Stimulated activated naive B cell treated with anti-CD40 and anti-IgM and Interleukin-4, amounts not matched to agents 10 μg/mL and 1 μg/mL and 100 μg/mL, for 72 hours (primary cell): Measurements from ENCODE around the gene ANKRD28.

ENCODE experiments used
- ATAC-seq, 2 donors: fragments of 150-1000 bp; cut with Tn5 transposase; replicated peaks; 2 replicates each; pipeline ENCODE4 v1.10.0; 2021; ENCODE audit warnings: moderate library complexity in 1 of 2
- DNase-seq: peaks from one replicate; pipeline ENCODE4 v3.0.0; 2021
- H3K27ac Mint-ChIP-seq: one replicate; pipeline ENCODE4 v1.8.0; 2022; ENCODE audit warnings: mild to moderate bottlenecking, mixed read lengths
- H3K27me3 Mint-ChIP-seq, 2 donors: one replicate each; pipeline ENCODE4 v1.8.0; 2022; ENCODE audit warnings: mixed read lengths in 2 of 2
- H3K36me3 Mint-ChIP-seq, 2 donors: one replicate each; pipeline ENCODE4 v1.8.0; 2022; ENCODE audit warnings: mixed read lengths in 2 of 2, mild to moderate bottlenecking in 1 of 2
- H3K4me1 Mint-ChIP-seq, 2 donors: one replicate each; pipeline ENCODE4 v1.8.0; 2022; ENCODE audit warnings: mixed read lengths in 2 of 2, mild to moderate bottlenecking in 1 of 2
- H3K4me3 Mint-ChIP-seq, 2 donors: one replicate each; pipeline ENCODE4 v1.8.0; 2022; ENCODE audit warnings: mild to moderate bottlenecking in 2 of 2, mixed read lengths in 2 of 2, moderate library complexity in 1 of 2
- H3K9me3 Mint-ChIP-seq, 2 donors: one replicate each; pipeline ENCODE4 v1.8.0; 2022; ENCODE audit warnings: mixed read lengths in 2 of 2, mild to moderate bottlenecking in 1 of 2

Gene ANKRD28

GRCh38 chr3:15676259-15676658 lies 121.5 kb downstream of the ANKRD28 start:
- no peak overlapping the region for H3K27ac Mint-ChIP-seq

GRCh38 chr3:15673536-15673935 lies 124.2 kb downstream of the ANKRD28 start:
- Mint-ChIP-seq H3K27ac (no peak overlapping the region), H3K4me3 (no peak overlapping the region), H3K9me3 (no peaks in the 10 kb centered on the region), H3K4me1 (no peaks in the 10 kb centered on the region), H3K36me3 (peaks cover 15 to 30% of the 10 kb centered on the region in 2 donors), H3K27me3 (no peaks in the 10 kb centered on the region)
- ATAC-seq (no peak), DNase-seq (no peak)

More at GRCh38 chr3:15676259-15676658, 121.5 kb downstream of the ANKRD28 start:
- Mint-ChIP-seq H3K4me1 (no peaks in the 10 kb centered on the region), H3K27me3 (no peaks in the 10 kb centered on the region), H3K36me3 (peaks cover 13 to 22% of the 10 kb centered on the region in 2 donors), H3K4me3 (no peak overlapping the region), H3K9me3 (no peaks in the 10 kb centered on the region)
- no peak for DNase-seq
- no peak for ATAC-seq

GRCh38 chr3:15667484-15667883 lies 130.3 kb downstream of the ANKRD28 start:
- Mint-ChIP-seq H3K27me3 (no peaks in the 10 kb centered on the region), H3K9me3 (peaks cover 0 to 4% of the 10 kb centered on the region in 2 donors), H3K4me3 (no peak overlapping the region), H3K4me1 (peaks cover 11 to 22% of the 10 kb centered on the region in 2 donors), H3K27ac (peak overlapping the region; percentile 65), H3K36me3 (peaks cover 24 to 59% of the 10 kb centered on the region in 2 donors)
- ATAC-seq (peak; percentile 92 to 95), DNase-seq (peak; percentile 21)

GRCh38 chr3:15666277-15666676 lies 131.5 kb downstream of the ANKRD28 start:
- Mint-ChIP-seq H3K4me3 (no peak overlapping the region), H3K27me3 (no peaks in the 10 kb centered on the region), H3K27ac (no peak overlapping the region), H3K9me3 (peaks cover 0 to 4% of the 10 kb centered on the region in 2 donors), H3K4me1 (peaks cover 12 to 22% of the 10 kb centered on the region in 2 donors), H3K36me3 (peaks cover 23 to 57% of the 10 kb centered on the region in 2 donors)
- DNase-seq (no peak), ATAC-seq (no peak)

GRCh38 chr3:15665510-15666150 lies 132.1 kb downstream of the ANKRD28 start:
- peaks cover 0 to 3% of the 10 kb centered on the region in 2 donors for H3K27me3 Mint-ChIP-seq
- no peak overlapping the region for H3K4me3 Mint-ChIP-seq
- peaks cover 19 to 51% of the 10 kb centered on the region in 2 donors for H3K36me3 Mint-ChIP-seq
- no peak overlapping the region for H3K27ac Mint-ChIP-seq
- peaks cover 12 to 22% of the 10 kb centered on the region in 2 donors for H3K4me1 Mint-ChIP-seq
- peaks cover 0 to 4% of the 10 kb centered on the region in 2 donors for H3K9me3 Mint-ChIP-seq
- ATAC-seq (no peak), DNase-seq (no peak)

- Mint-ChIP-seq H3K27ac (no peak overlapping the region), H3K4me3 (no peak overlapping the region), H3K4me1 (peaks cover 12 to 22% of the 10 kb centered on the region in 2 donors), H3K36me3 (peaks cover 13 to 42% of the 10 kb centered on the region in 2 donors), H3K27me3 (peaks cover 0 to 5% of the 10 kb centered on the region in 2 donors), H3K9me3 (peaks cover 0 to 4% of the 10 kb centered on the region in 2 donors)
- no peak for ATAC-seq
- no peak for DNase-seq
Measured at GRCh38 chr3:15664144-15664543, 133.6 kb downstream of the ANKRD28 start.

GRCh38 chr3:15660055-15660935 lies 137.5 kb downstream of the ANKRD28 start:
- Mint-ChIP-seq H3K27me3 (peaks cover 0 to 5% of the 10 kb centered on the region in 2 donors), H3K4me1 (peaks cover 0 to 6% of the 10 kb centered on the region in 2 donors), H3K27ac (no peak overlapping the region), H3K9me3 (peaks cover 4 to 14% of the 10 kb centered on the region in 2 donors), H3K36me3 (peaks cover 7 to 36% of the 10 kb centered on the region in 2 donors), H3K4me3 (no peak overlapping the region)
- DNase-seq (no peak), ATAC-seq (no peak)

- H3K27ac Mint-ChIP-seq: no peak overlapping the region
- H3K27me3 Mint-ChIP-seq: peaks cover 0 to 5% of the 10 kb centered on the region in 2 donors
- peaks cover 0 to 4% of the 10 kb centered on the region in 2 donors for H3K4me1 Mint-ChIP-seq
- peaks cover 4 to 30% of the 10 kb centered on the region in 2 donors for H3K36me3 Mint-ChIP-seq
- ATAC-seq (no peak), DNase-seq (no peak)
- H3K4me3 Mint-ChIP-seq: no peak overlapping the region
- peaks cover 4 to 12% of the 10 kb centered on the region in 2 donors for H3K9me3 Mint-ChIP-seq
Measured at GRCh38 chr3:15659254-15659975, 138.4 kb downstream of the ANKRD28 start.

GRCh38 chr3:15657016-15657415 lies 140.8 kb downstream of the ANKRD28 start:
- Mint-ChIP-seq H3K36me3 (peaks cover 5 to 15% of the 10 kb centered on the region in 2 donors), H3K27ac (no peak overlapping the region), H3K9me3 (peaks cover 4 to 10% of the 10 kb centered on the region in 2 donors), H3K4me1 (peaks cover 0 to 5% of the 10 kb centered on the region in 2 donors), H3K4me3 (no peak overlapping the region), H3K27me3 (peaks cover 0 to 5% of the 10 kb centered on the region in 2 donors)
- no peak for DNase-seq
- ATAC-seq: no peak

GRCh38 chr3:15656342-15656741 lies 141.4 kb downstream of the ANKRD28 start:
- H3K9me3 Mint-ChIP-seq: peaks cover 4 to 10% of the 10 kb centered on the region in 2 donors

GRCh38 chr3:15654891-15655290 lies 142.9 kb downstream of the ANKRD28 start:
- Mint-ChIP-seq H3K4me3 (no peak overlapping the region), H3K27me3 (peaks cover 6 to 10% of the 10 kb centered on the region in 2 donors), H3K4me1 (peaks cover 6 to 14% of the 10 kb centered on the region in 2 donors), H3K36me3 (peaks cover 8 to 22% of the 10 kb centered on the region in 2 donors), H3K9me3 (peaks cover 4 to 10% of the 10 kb centered on the region in 2 donors), H3K27ac (no peak overlapping the region)
- DNase-seq (no peak), ATAC-seq (no peak)

More at GRCh38 chr3:15656342-15656741, 141.4 kb downstream of the ANKRD28 start:
- no peak overlapping the region for H3K27ac Mint-ChIP-seq
- H3K36me3 Mint-ChIP-seq: peaks cover 6 to 17% of the 10 kb centered on the region in 2 donors
- peaks cover 2 to 10% of the 10 kb centered on the region in 2 donors for H3K27me3 Mint-ChIP-seq
- ATAC-seq (no peak), DNase-seq (no peak)
- peaks cover 0 to 7% of the 10 kb centered on the region in 2 donors for H3K4me1 Mint-ChIP-seq
- H3K4me3 Mint-ChIP-seq: no peak overlapping the region

- peaks cover 6 to 10% of the 10 kb centered on the region in 2 donors for H3K27me3 Mint-ChIP-seq
Measured at GRCh38 chr3:15654127-15654526, 143.7 kb downstream of the ANKRD28 start.

GRCh38 chr3:15653321-15653720 lies 144.5 kb downstream of the ANKRD28 start:
- ATAC-seq: no peak
- Mint-ChIP-seq H3K4me3 (no peak overlapping the region), H3K9me3 (peaks cover 10% of the 10 kb centered on the region in 2 donors), H3K27ac (no peak overlapping the region), H3K36me3 (peaks cover 8 to 28% of the 10 kb centered on the region in 2 donors), H3K4me1 (peaks cover 21 to 25% of the 10 kb centered on the region in 2 donors), H3K27me3 (peaks cover 6 to 10% of the 10 kb centered on the region in 2 donors)
- DNase-seq: no peak

More at GRCh38 chr3:15654127-15654526, 143.7 kb downstream of the ANKRD28 start:
- Mint-ChIP-seq H3K27ac (no peak overlapping the region), H3K9me3 (peaks cover 10 to 12% of the 10 kb centered on the region in 2 donors), H3K4me1 (peaks cover 13 to 21% of the 10 kb centered on the region in 2 donors), H3K36me3 (peaks cover 8 to 28% of the 10 kb centered on the region in 2 donors), H3K4me3 (no peak overlapping the region)
- ATAC-seq (peak in 1 of 2 donors; percentile 57), DNase-seq (no peak)

GRCh38 chr3:15651396-15651795 lies 146.4 kb downstream of the ANKRD28 start:
- Mint-ChIP-seq H3K9me3 (peaks cover 6 to 10% of the 10 kb centered on the region in 2 donors), H3K4me3 (no peak overlapping the region), H3K36me3 (peaks cover 8 to 24% of the 10 kb centered on the region in 2 donors), H3K27me3 (peaks cover 6 to 10% of the 10 kb centered on the region in 2 donors), H3K4me1 (peaks cover 37 to 41% of the 10 kb centered on the region in 2 donors), H3K27ac (peak overlapping the region; percentile 14)
- DNase-seq (no peak), ATAC-seq (no peak)
